Measurements from ENCODE around the gene IRF2.

Gene IRF2

GRCh38 chr4:184474263-184475095, at the start of gene IRF2:
IRF2 (minus strand) TSS chr4:184474550; CDS start chr4:184429064, 45,486 bp downstream.
- peak; percentile 98 for DNase-seq

DNA sequence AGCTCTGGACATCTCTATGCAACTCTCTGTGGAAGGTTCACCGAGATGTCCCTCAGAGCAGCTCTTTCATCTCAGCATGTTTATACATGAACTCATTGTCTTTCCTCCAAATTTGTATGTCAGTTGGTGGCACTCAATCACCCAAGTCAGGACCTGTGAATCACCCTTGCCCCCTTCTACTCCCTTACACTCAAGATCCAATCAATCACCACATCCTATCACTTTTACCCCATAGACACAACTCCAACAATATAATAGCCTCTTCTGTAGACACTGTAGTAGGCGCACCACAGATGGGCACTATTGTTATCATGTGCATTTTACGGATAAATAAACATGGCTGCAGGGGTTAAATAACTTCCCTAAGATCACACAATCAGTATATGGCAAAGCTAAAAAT, 41.3 kb upstream of the IRF2 start:
- no peak for DNase-seq

DNA sequence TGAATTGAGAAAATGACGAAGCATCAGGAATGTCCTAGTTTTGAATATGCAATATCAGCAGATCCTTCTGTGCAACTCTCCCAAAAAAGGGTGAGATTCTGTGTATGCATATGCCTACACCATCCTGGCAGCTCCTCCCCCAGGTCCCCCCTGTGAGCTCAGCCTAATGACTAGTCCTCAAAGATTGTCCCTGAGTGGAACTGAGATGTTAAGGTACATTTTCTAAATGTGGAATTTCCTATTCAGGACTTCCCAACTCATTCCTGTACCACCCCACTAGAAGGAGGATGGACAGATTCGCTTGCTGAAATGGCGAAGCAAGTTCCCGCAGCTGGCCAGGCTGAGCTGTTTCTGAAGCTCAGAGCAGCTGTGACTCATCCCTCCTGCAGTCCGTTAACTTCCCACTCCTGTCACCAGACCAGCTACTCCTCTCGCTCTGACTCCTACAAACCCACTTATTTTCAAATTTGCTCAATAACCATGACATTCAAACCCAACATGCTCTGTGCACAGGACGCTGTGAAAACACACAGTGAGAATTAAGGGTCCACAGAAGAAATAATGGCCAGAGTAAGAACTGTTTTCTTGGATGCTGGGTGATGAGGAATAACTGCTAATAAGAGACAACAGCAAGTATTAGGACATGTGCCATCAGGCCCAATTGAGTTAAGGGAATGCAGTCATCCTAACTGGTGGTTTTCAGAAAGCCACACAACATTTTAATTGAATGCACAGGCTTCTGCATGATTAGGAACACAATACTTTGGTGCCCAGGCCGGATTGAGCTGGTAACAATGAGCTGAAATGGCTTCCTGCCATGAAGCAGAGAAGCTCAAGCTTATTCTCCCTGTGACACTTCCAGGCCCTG, 40.0 kb upstream of the IRF2 start:
- peak; percentile 86 for DNase-seq

DNA sequence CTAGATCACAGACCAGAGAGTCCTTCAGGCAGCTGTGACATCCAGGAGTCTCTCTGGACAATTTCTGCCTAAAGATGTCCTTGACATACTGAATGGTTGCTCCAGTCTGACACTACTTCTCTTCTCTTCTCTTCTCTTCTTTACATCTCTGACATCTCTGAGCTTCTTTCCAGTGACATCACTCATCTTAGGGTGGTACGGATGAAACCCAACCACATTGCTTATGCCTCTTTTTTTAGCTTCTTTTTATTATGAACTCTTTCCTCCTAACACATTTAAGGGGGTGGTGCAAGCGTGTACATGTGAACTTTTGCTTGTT, 39.4 kb upstream of the IRF2 start:
- no peak for DNase-seq

DNA sequence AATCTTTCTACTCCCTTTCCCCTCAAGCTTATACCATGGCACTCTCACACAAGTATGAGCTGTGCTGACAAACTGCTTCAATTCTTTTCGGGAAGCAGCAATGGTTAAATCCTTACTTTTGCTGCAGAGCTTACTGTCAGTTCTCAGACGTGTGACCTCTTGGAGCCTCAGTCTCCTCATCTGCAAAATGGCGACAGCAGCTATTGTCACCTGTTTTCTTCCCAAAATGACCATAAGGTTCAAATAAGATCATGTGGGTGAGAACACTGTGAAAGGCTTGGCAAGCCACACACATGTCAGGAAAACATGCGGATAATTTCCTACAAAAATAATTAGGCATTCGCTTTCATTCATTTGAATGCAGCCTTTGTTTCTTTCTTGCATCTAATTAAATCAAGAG, 36.8 kb upstream of the IRF2 start:
- DNase-seq, result no peak

- no peak for DNase-seq
These were observed 36.1 kb upstream of the IRF2 start for GRCh38 chr4:184510401-184510800.

DNA sequence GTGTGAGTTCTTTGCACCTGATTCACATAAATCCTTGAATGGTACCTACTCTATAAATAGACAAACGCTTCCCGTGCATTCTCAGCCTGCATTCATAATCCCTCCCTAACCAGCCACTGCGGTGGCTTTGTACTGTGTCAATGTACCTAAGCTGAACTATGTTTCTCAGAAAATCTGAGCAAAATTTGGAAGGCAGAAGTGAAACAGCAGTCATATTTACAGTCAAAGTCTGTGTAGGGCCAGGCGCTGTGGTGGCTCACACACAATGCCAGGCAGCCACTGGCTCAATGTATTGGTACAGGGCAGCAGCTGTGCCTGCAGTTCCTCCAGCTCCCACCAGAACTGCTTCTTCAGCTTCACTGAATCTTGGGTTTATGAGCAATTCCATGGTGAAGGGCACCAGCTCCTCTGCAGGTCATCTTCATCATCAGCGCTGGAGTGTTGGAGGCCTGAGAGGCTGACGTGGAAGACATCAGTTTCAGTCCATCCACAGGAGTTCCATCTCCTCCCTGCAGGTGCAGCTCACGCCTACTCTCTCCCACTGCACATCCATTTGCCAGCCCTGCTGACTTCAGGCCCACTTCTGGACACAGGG, 32.3 kb upstream of the IRF2 start:
- no peak for DNase-seq

- no peak for DNase-seq
These were observed 30.0 kb upstream of the IRF2 start for GRCh38 chr4:184504385-184504784.

- DNase-seq, result peak; percentile 63
These were observed 29.5 kb upstream of the IRF2 start for GRCh38 chr4:184503869-184504300.

GRCh38 chr4:184500748-184501589, 26.6 kb upstream of the IRF2 start:
- DNase-seq, result no peak

DNA sequence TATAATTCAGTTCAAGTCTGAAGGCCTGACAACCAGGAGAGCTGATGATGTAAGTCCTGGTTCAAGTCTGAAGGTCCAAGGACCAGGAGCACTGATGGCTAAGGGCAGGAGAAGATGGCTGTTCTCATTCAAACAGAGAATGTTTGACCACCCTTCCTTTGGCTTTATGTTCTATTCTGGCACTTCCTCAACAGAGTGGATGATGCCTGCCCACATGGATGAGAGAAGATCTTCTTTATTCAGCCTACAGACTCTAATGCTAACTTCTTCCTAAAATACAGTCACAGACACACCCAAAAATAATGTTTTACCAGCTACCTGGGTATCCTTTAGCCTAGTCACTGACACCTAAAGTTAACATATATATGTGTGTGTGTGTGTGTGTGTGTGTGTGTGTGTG, 25.6 kb upstream of the IRF2 start:
- DNase-seq, result no peak

DNA sequence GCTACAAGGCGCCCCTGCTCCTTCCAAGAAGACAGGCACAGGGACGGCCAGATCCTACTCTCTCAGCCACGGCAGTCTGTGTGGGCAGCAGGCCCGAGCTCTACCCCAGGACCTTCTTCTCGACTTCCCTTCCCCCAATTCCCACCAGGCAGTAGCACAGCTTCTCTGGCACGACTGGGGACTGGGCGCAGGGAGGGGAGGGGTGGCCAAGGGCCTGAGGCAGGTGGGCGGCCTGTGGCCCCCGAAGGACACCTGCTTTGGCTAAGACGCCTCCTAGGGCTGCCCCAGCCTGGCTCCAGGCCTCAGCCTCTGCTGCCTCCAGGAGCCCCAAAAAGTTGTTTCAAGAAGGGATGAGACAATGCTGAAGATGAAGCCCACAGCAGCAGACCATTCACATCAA, 24.2 kb upstream of the IRF2 start:
- no peak for DNase-seq

DNA sequence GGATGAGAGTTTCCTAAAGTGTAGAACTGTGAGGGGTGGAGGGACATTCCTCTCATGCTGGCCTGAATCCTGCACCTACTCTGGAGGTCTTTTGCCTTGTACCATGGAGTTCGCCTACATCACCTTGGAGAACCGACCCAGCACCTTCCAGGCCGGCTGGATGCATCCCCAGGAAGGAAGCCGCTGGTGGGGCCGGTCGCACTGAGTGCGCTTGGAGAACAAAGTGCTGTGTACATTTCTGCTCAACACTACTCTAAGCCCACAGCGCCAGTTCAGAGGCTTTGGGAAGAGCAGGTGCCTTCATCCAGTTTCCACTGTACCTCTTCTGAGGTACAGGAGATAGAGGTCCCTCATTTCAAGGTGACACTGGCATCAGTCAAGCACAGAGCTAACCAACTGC, 15.4 kb upstream of the IRF2 start:
- DNase-seq, result no peak

DNA sequence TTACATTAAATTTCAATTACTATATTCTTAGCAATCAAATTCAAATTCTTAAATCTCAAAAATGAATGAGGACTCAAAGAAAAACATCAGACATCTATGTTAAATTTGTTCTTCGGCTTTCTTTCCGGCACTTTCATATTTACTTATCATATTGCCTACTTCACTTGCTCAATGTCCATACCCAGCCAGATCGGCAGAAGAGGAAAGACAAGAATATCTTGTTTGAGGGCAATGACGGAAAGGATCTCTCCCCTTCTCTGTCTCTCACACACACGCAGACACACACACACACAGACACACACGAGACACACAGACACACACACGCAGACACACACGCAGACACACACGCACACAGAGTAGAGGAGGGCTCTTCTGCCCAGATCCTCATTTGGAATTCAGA, 13.2 kb upstream of the IRF2 start:
- no peak for DNase-seq

- no peak for DNase-seq
These were observed 10.9 kb upstream of the IRF2 start for GRCh38 chr4:184485279-184485678.

GRCh38 chr4:184481544-184481943, 7.2 kb upstream of the IRF2 start:
- DNase-seq, result no peak

- no peak for DNase-seq
These were observed 5.2 kb upstream of the IRF2 start for GRCh38 chr4:184479516-184479950.

GRCh38 chr4:184477201-184477999, 3.0 kb upstream of the IRF2 start:
- no peak for DNase-seq

DNA sequence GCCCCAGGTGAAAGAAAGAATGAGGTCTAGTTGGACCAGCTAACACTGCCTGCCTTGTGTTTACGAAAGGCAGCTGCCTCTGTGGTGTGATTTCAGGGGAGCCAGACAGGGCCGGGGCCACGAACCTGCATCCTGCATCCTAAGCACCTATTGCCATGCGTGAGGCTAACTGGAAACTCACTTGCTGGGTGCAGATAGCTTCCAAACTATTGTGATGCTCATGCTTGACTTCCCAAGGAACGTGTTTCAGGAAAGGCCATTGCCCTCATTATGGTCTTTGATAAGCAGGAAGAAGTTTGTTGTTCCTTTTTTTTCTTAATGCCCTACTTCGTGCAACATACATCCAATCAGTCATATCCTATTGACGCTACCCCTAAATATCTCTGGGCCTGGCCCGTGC, 2.3 kb upstream of the IRF2 start:
- DNase-seq, result no peak

GRCh38 chr4:184475498-184475897, 1.1 kb upstream of the IRF2 start:
- DNase-seq, result no peak

DNA sequence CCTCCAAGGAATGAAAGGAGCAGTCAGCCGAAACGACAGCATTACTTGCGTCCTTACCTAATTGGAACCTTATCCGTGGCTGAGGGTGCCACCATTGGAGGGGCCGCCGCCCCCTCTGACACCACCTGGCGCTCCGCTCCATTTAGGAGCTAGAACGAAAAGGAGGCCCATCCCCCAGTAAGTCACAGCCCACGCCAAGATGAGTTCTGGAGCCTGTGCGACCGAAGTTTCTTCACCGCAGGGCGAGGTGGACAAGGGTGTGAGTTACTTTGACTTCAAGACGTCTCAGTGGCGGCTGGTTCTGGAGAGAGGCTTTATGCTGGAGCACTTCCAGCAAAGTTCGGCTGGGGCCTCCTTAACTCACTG, 729 bp upstream of the IRF2 start:
- peak; percentile 38 for DNase-seq
